SK-N-SH (cell line): ENCODE results near the gene NSMCE3. TPM values are rescaled to one million over a fixed set of nuclear protein-coding genes. Genes with fewer than 3 reads are reported as not detected.

Experiments
- CTCF ChIA-PET: fragments of 300-600, 350-600 bp; formaldehyde crosslinking; extraction: SDS; loops from one replicate; lab custom pipeline; 2021; lab: Yijun Ruan, JAX
- POLR2A ChIA-PET: fragments of 350-600 bp; sonication (Branson Sonifier 250); formaldehyde crosslinking; extraction: SDS; loops from one replicate; lab custom pipeline; 2020; ENCODE audit warnings: antibody characterized with exemption, inconsistent platforms; lab: Yijun Ruan, JAX
- DNase-seq: peaks from one replicate; pipeline ENCODE4 v3.0.0; 2012
- H2AFZ ChIP-seq: fragments of 200-600 bp; sonication (generic); 2 replicates; pipeline ENCODE4 v1.8.1; 2016; ENCODE audit warnings: antibody characterized with exemption, mild to moderate bottlenecking, low read depth
- H3F3A ChIP-seq: fragments of 200-600 bp; sonication (generic); replicated peaks from 2 replicates; pipeline ENCODE3; 2016; ENCODE audit warnings: antibody characterized with exemption, mild to moderate bottlenecking; ENCODE audit not compliant: insufficient read depth
- H3K27ac ChIP-seq, 2 experiments: fragments of 200-500 bp in 1 of 2; fragments of 200-600 bp in 1 of 2; sonication (Bioruptor generic) in 1 of 2; sonication (generic), shearing (Covaris generic) in 1 of 2; 2 replicates each; pipeline versions ENCODE4 v1.5.1 to v1.6.1; 2014 to 2016; ENCODE audit warnings: low read depth in 2 of 2, inconsistent platforms in 1 of 2, low read length in 1 of 2, mild to moderate bottlenecking in 1 of 2, mixed read lengths in 1 of 2
- H3K27me3 ChIP-seq: fragments of 200-600 bp; sonication (generic), shearing (Covaris generic); 2 replicates; pipeline ENCODE4 v1.6.1; 2016; ENCODE audit warnings: mixed run types; ENCODE audit not compliant: insufficient read depth
- H3K36me3 ChIP-seq, 2 experiments: fragments of 200-500 bp in 1 of 2; fragments of 200-600 bp in 1 of 2; sonication (Bioruptor generic) in 1 of 2; sonication (generic) in 1 of 2; replicated peaks in 1 of 2; 2 replicates each; pipeline versions ENCODE3 to v1.5.1; 2014 to 2016; ENCODE audit warnings: low read length in 1 of 2, mild to moderate bottlenecking in 1 of 2; ENCODE audit not compliant: insufficient read depth in 2 of 2, control insufficient read depth in 1 of 2
- H3K4me1 ChIP-seq, 2 experiments: fragments of 200-500 bp in 1 of 2; fragments of 200-600 bp in 1 of 2; sonication (Bioruptor generic) in 1 of 2; sonication (generic), shearing (Covaris generic) in 1 of 2; 2 replicates each; pipeline versions ENCODE4 v1.5.1 to v1.6.1; 2014 to 2016; ENCODE audit warnings: low read depth in 1 of 2, low read length in 1 of 2, mixed run types in 1 of 2; ENCODE audit not compliant: insufficient read depth in 2 of 2, control insufficient read depth in 1 of 2
- H3K4me2 ChIP-seq: fragments of 200-600 bp; sonication (generic), shearing (Covaris generic); 2 replicates; pipeline ENCODE4 v1.6.1; 2017; ENCODE audit warnings: mixed run types
- H3K4me3 ChIP-seq, 2 experiments: fragments of 200-500 bp in 1 of 2; fragments of 200-600 bp in 1 of 2; sonication (Bioruptor generic) in 1 of 2; sonication (generic), shearing (Covaris generic) in 1 of 2; 2 replicates each; pipeline versions ENCODE4 v1.5.1 to v1.8.1; 2014 to 2016; ENCODE audit warnings: low read depth in 2 of 2, inconsistent platforms in 1 of 2, low read length in 1 of 2, mild to moderate bottlenecking in 1 of 2, mixed read lengths in 1 of 2, moderate library complexity in 1 of 2
- H3K79me2 ChIP-seq: fragments of 200-600 bp; sonication (generic); 2 replicates; pipeline ENCODE4 v1.8.1; 2017; ENCODE audit warnings: mild to moderate bottlenecking; ENCODE audit not compliant: insufficient read depth
- H3K9ac ChIP-seq: fragments of 200-600 bp; sonication (generic); 2 replicates; pipeline ENCODE4 v1.6.1; 2017; ENCODE audit warnings: mixed run types
- H3K9me2 ChIP-seq: fragments of 200-600 bp; sonication (generic); 2 replicates; pipeline ENCODE4 v1.6.1; 2017; ENCODE audit warnings: mixed run types
- H3K9me3 ChIP-seq: fragments of 200-600 bp; sonication (generic); 2 replicates; pipeline ENCODE4 v1.6.1; 2017; ENCODE audit warnings: mixed run types, mild to moderate bottlenecking, moderate library complexity
- H4K20me1 ChIP-seq: fragments of 200-600 bp; sonication (generic); 2 replicates; pipeline ENCODE4 v1.6.1; 2017; ENCODE audit warnings: mild to moderate bottlenecking, mixed run types; ENCODE audit not compliant: insufficient read depth
- CHD2 ChIP-seq: fragments of 150-350 bp; IDR thresholded peaks from 2 replicates; pipeline ENCODE4 v1.6.1; 2018; ENCODE audit warnings: low read length; ENCODE audit not compliant: partially characterized antibody
- ELF1 ChIP-seq: IDR thresholded peaks from 2 replicates; pipeline ENCODE4 v1.4.0; 2012
- EP300 ChIP-seq, 2 experiments: IDR thresholded peaks; 2 replicates each; pipeline versions ENCODE4 v1.4.0 to v1.6.1; 2012; ENCODE audit warnings: borderline replicate concordance in 1 of 2, low read depth in 1 of 2, low read length in 1 of 2
- FOXM1 ChIP-seq: IDR thresholded peaks from 2 replicates; pipeline ENCODE4 v1.4.0; 2012; ENCODE audit warnings: low read depth, mild to moderate bottlenecking
- GABPA ChIP-seq: IDR thresholded peaks from 2 replicates; pipeline ENCODE4 v1.4.0; 2012; ENCODE audit warnings: low read depth, mild to moderate bottlenecking
- GATA2 ChIP-seq: sonication (generic); formaldehyde crosslinking; IDR thresholded peaks from 2 replicates; pipeline ENCODE4 v1.5.0; 2020; ENCODE audit warnings: mild to moderate bottlenecking, missing genetic modification reagents
- JUND ChIP-seq: IDR thresholded peaks from 2 replicates; pipeline ENCODE4 v1.4.0; 2012
- MXI1 ChIP-seq: IDR thresholded peaks from 2 replicates; pipeline ENCODE4 v1.6.1; 2012; ENCODE audit warnings: mild to moderate bottlenecking, low read depth, low read length, improper control_type of control experiment
- NFIC ChIP-seq: IDR thresholded peaks from 2 replicates; pipeline ENCODE4 v1.4.0; 2012; ENCODE audit warnings: borderline replicate concordance
- NRF1 ChIP-seq: IDR thresholded peaks from 2 replicates; pipeline ENCODE4 v1.6.1; 2012; ENCODE audit warnings: low read depth, mild to moderate bottlenecking, low read length
- RCOR1 ChIP-seq: fragments of 150-350 bp; IDR thresholded peaks from 2 replicates; pipeline ENCODE4 v1.6.1; 2017; ENCODE audit warnings: antibody characterized with exemption, low read length
- REST ChIP-seq: IDR thresholded peaks from 2 replicates; pipeline ENCODE4 v1.6.1; 2012; ENCODE audit warnings: mild to moderate bottlenecking, low read depth, low read length, moderate library complexity
- SMC3 ChIP-seq: IDR thresholded peaks from 2 replicates; pipeline ENCODE4 v1.6.1; 2012; ENCODE audit warnings: low read depth, low read length, improper control_type of control experiment
- TAF1 ChIP-seq: IDR thresholded peaks from 2 replicates; pipeline ENCODE4 v1.6.1; 2012; ENCODE audit warnings: low read depth, mild to moderate bottlenecking, low read length, moderate library complexity, borderline replicate concordance
- TCF12 ChIP-seq: IDR thresholded peaks from 2 replicates; pipeline ENCODE4 v1.4.0; 2012
- USF2 ChIP-seq: fragments of 150-350 bp; IDR thresholded peaks from 2 replicates; pipeline ENCODE4 v1.6.1; 2017; ENCODE audit warnings: antibody characterized with exemption, low read length, low read depth, borderline replicate concordance
- YY1 ChIP-seq: IDR thresholded peaks from 2 replicates; pipeline ENCODE4 v1.4.0; 2012; ENCODE audit warnings: low read depth, mild to moderate bottlenecking
- ZBTB33 ChIP-seq: IDR thresholded peaks from 2 replicates; pipeline ENCODE4 v1.4.0; 2012; ENCODE audit warnings: low read depth, borderline replicate concordance
- WGBS: methylation state at CpG from one replicate; pipeline ENCODE4 v1.1.6; 2017; ENCODE audit warnings: low lambda C conversion rate; 5-methylcytosine and 5-hydroxymethylcytosine counted together
- polyA plus RNA-seq, 3 experiments: library from polyadenylated mRNA; depleted of rRNA; stranded (reverse); fragments of >200 nt; gene quantifications; 2 replicates each; pipeline ENCODE4 v1.2.3, GENCODE V29; 2012

The NSMCE3 gene
- polyA plus RNA-seq, 1 of the 3 experiments (the other 2 are of a cell fraction): 5.5 TPM

- no peak for DNase-seq
- H2AFZ ChIP-seq: no peak overlapping the region
- no peak for TF ChIP-seq EP300 (IDR thresholded peaks at IDR 0.05; ENCODE audit: borderline replicate concordance in 1 of 2, low read depth in 1 of 2, low read length in 1 of 2)
- no peak for TF ChIP-seq RCOR1
- no peak for TF ChIP-seq TAF1
- TF ChIP-seq NRF1: no peak
- no peak for TF ChIP-seq FOXM1
- no peak for TF ChIP-seq REST
- TF ChIP-seq ELF1: no peak
- no peaks in the 10 kb centered on the region for H3K9me3 ChIP-seq
- H3K79me2 ChIP-seq: no peaks in the 10 kb centered on the region
- POLR2A ChIA-PET: no interaction called here
- no peaks in the 10 kb centered on the region for H3K36me3 ChIP-seq
- CTCF ChIA-PET: no interaction called here
- no peaks in the 10 kb centered on the region for H3K27me3 ChIP-seq
- H3K9ac ChIP-seq: no peak overlapping the region
- H3F3A ChIP-seq: no peaks in the 10 kb centered on the region
- H3K4me3 ChIP-seq: no peak overlapping the region
- WGBS: 37% methylated on average over 3 of the region's 3 CpGs
- no peaks in the 10 kb centered on the region for H4K20me1 ChIP-seq
- no peak overlapping the region for H3K4me2 ChIP-seq
- H3K9me2 ChIP-seq: no peaks in the 10 kb centered on the region
- H3K4me1 ChIP-seq: no peaks in the 10 kb centered on the region; a peak in 1 of 4 replicates
- H3K27ac ChIP-seq: no peak overlapping the region
These were observed 46.8 kb upstream of the NSMCE3 start for GRCh38 chr15:29316422-29316821.

- POLR2A ChIA-PET: no interaction called here
These were observed 42.8 kb upstream of the NSMCE3 start for GRCh38 chr15:29312387-29312786.

More at GRCh38 chr15:29312387-29312786, 42.8 kb upstream of the NSMCE3 start:
- Histone ChIP-seq H3K9ac (no peak overlapping the region), H3K9me2 (no peaks in the 10 kb centered on the region), H3K27ac (no peak overlapping the region), H3F3A (no peaks in the 10 kb centered on the region), H2AFZ (no peak overlapping the region), H3K4me3 (no peak overlapping the region), H3K27me3 (no peaks in the 10 kb centered on the region), H3K4me1 (no peaks in the 10 kb centered on the region; a peak in 1 of 4 replicates)
- 43% methylated on average over 2 of the region's 2 CpGs for WGBS
- DNase-seq: no peak
- TF ChIP-seq CHD2 (no peak), RCOR1 (no peak), GABPA (no peak), SMC3 (no peak), TAF1 (no peak), FOXM1 (no peak), YY1 (no peak), TCF12 (no peak), MXI1 (no peak), GATA2 (CRISPR knock-in tag) (no peak), REST (no peak), JUND (no peak), EP300 (IDR thresholded peaks at IDR 0.05; ENCODE audit: borderline replicate concordance in 1 of 2, low read depth in 1 of 2, low read length in 1 of 2) (no peak), ZBTB33 (no peak), NFIC (no peak), USF2 (no peak)
- TF ChIP-seq, all 33 proteins: peak for 0
- Histone ChIP-seq H3K36me3 (no peaks in the 10 kb centered on the region), H3K9me3 (no peaks in the 10 kb centered on the region), H3K4me2 (no peak overlapping the region), H4K20me1 (no peaks in the 10 kb centered on the region), H3K79me2 (no peaks in the 10 kb centered on the region)
- CTCF ChIA-PET: interaction anchor here (1.0 kb wide), 1 partner anchor 30 kb away, joined by 3 read pairs; no protein-coding TSS in a partner anchor
